T-helper 2 cell (primary cell): ENCODE measurements around the gene BCLAF3.

ENCODE experiments used
- DNase-seq, 5 experiments: peaks; one replicate each; pipeline versions ENCODE4 v3.0.0 to v3.0.0-alpha.2; 2012 to 2022
- total RNA-seq, 2 donors: gene quantifications; one replicate each; lab custom pipeline; 2026; lab: John Stamatoyannopoulos, UW

Gene BCLAF3
- 11.5 to 19.7 reads per million in 2 donors for total RNA-seq

DNA sequence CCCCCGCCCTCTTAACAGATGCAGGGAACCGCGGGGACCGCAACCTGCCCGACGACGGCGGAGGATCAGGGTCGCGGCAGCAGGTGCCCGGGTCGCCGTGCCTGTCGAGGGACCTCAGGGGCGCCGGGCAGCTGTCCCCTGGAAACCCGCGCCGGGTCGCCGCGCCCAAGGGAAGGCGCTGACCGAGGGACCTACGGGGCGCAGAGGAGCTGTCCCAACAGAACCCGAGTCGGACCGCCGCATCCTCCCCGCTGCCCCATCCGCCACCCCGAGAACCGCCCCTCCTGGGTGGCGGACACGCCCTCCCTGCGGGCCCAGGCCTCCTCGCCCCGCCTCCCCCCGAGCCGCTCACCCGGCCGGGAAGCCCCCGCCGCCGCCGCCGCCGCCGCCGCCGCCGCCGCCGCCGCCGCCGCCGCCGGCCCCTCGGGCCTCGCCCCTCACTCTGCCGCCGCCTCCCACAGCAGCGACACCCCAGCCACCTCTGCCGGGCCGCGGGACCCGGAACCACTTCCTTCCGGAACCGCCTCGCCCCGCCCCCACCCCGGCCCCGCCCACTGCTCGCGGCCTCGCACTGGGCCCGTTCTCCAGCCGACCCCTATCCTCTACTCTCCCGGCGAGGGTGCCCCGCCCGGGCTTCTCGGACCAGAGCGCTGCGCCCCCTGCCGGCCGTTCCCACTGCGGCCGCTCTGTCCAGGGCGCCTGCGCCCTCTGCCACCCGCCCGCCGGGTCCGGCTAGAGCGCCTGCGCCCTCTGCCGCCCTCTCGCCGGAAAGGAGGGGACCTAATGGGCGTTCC lies at the start of gene BCLAF3:
Gene BCLAF3 (minus strand): TSS at position 506 of the 794 bp plus-strand sequence. CDS start 20,797 bp downstream, outside the sequence.
- DNase-seq, result peak; percentile 64 to 88 (median 78)

DNA sequence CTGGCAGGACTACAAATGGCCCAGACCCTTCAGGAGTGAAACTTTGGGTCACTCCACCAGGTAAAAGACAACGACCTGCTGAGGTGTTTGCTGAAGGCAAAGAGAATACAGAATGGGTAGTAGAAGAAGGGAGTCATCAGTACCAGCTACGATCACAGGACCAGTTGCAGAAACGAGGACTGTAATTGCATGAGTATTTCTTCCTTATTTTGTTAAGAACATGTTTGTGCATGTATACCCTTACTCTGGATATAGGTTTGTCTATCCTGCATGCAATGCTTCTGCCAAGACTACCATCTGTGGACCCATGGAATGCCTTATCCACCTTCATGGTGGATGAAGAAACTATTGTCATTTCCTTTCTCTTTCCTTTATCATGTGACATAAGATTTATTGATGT lies 48.1 kb upstream of the BCLAF3 start:
- DNase-seq, result no peak

DNA sequence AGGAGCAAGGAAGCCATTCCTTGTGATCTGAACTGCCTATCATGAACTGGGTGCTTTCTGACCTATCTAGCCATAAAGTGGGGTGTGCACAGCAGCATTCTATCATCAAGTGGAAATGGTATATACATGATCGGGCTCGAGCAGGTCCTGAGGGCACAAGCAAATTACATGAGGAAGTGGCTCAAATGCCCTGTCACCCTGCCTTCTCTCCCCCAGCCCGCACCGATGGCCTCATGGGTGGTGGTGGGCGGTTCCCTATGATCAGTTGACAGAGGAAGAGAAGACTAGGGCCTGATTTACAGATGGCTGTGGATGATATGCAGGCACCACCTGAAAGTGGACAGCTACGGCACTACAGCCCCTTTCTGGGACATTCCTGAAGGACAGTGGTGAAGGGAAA lies 46.3 kb upstream of the BCLAF3 start:
- no peak for DNase-seq

DNA sequence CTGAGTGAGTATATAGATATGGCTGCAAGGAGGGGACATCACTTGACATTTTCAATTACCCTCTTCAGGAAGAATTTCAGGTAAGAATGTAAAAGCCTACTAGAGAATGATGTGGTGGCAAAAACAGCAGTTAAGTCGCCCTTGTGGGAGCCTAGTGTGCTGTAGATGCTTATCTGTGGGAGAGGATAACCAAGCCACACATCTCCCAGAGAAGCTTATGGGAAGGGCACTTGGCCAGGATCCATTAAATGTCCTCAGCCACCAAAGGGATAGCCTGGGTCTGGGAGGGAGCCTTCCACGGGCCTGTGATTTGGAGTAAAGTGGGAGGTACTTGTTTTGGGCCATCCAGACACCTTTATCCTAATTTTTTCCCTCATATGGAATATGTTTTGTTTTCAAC lies 41.3 kb upstream of the BCLAF3 start:
- DNase-seq, result no peak

DNA sequence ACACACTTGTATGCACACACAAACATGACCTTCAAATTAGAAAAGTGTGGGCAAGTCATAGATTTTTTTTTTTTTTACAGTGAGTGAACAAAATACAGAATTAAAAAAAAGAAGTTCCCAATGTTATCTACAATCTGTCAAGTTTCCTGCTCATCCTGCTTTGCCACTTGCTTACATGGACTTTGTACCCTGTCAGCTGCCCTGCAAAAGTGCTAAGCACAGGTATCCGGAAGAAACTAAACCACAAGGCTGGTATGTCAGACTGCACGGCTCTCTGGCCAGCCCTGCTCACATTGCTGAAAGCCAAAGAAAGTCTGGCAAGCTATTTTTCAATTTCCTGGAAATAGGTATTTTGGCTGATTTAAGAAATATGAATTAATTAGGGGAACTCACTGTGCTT lies 38.9 kb upstream of the BCLAF3 start:
- peak in 1 of 5 experiments; percentile 7 for DNase-seq

DNA sequence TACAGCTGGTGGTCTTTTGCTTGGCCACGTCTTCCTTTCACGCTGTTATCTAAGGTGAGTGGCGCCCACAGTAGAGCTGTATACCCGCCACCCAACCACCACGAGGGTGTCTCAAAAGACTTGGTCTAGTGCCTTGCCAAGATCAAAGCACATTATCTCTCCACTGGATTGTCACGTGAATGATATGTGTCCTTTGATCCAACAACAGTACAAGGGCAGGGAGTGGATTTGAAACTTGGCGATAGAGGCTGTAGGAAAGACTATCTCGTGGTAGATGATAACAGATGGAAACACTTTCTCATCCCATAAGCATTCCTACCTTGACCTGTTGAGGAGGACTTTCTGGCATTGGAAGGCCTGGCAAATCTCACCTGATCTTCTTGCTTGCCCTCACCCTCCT lies 37.7 kb upstream of the BCLAF3 start:
- DNase-seq, result no peak

DNA sequence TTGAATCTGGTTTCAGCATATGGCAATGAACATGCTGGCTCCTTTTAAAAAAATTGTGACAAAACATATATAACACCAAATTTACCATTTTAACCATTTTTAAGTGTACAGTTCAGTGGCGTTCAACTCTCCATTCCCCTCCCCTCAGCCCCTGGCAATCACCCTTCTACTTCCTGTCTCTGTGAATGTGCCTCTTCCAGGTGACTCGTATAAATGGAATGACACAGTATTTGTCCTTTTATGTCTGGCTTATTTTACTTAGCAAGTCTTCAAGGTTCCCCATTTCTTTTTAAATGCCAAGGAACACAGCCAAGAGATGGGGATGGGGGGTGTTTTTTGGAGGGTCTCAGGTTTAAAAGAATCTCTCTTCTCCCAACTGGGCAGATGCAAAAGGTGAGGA lies 35.4 kb upstream of the BCLAF3 start:
- DNase-seq, result no peak

DNA sequence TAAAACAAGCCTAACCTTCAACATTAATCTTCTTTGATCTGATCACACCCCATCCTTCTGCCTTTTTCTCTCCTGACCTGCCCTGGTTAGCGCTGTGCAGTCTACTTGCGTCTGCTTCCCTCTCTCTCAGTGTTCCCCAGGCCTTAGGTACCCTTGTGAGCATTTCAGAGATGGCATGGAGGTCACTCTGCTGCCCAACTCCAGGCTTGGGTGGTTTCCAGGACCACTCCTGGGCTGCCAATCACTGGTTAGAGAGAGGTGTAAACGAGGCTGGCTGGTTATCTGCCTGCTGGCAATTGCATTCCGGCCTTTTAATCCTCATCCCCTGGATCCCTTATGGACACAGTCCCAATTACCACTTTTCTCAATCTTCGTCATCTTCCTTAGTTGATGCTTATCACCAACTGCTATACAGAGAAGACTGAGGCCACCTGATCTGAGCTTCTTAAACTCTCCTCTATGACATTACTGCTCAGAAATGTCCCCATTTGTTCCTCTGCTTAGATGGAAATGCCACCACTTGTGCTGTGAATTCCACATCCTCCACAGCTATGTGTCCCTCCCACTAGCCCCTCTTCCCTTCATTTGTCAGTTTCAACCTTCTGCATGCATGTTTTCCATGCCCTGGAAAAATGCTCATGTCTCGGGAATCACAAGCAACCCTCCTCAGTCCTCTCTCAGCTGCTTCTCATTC lies 29.0 kb upstream of the BCLAF3 start:
- no peak for DNase-seq

DNA sequence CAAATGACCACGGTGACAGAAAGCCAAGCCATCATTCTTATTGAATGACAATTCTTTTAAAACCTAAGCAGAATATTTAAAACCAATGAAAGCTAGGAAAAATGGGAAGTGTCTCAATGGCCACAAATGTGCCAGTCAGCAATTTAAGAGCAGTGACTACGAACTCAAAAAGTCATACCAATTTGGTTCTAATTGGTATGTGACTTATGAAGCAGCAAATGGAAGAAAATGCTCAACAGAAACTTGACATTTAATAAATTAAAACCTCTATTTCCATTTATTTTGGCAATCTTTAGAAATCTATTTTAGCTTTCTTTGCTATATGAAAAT lies 25.7 kb upstream of the BCLAF3 start:
- DNase-seq, result no peak

DNA sequence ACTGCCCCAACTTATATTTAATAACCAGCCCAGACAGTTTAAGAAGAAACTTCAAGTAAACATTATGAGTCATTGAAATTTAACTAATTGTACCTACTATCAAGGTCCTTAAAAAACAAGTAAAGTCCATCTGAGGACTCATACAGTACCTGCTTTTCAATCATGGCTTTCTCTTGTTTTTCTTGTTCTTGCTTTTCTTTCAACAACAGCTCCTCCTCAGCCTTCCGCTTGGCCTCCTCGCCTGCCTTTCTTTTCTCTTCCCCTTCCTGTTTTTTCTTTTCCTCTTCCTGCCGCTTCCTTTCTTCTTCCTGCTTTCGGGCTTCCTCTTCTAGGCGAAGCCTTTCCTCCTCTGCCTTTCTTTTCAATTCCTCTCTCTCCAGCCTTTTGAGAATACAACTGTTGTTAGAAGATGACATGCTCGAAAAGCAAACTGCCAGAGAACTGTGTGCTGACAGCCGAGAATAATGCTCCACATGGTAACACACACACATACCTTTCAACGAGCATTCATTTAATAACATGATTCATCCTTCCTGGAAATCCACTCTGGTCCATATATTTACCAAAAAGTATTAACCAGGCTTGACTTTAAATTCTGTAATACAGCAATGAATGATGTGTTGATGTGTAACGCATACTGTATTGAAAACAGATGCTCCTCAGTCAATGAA lies 25.2 kb upstream of the BCLAF3 start:
- no peak for DNase-seq

DNA sequence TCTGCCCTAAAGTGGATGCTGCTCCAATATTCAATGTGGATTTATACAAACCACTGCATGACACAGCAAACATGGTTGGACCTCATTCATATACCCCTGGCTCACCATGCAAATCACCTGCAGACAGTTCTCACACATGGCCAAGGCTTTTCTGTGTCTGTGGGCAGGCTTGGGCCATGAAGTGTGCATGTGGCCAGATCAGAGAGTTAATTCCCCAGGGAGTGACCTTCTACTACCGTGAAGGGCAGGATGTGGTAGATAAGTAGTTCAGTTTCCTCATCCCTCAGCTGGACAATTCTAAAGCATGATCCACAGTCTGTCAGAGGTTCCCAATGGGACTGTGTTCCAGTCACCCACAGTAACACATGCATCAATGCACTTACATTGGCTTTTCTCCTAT lies 24.6 kb upstream of the BCLAF3 start:
- no peak for DNase-seq

DNA sequence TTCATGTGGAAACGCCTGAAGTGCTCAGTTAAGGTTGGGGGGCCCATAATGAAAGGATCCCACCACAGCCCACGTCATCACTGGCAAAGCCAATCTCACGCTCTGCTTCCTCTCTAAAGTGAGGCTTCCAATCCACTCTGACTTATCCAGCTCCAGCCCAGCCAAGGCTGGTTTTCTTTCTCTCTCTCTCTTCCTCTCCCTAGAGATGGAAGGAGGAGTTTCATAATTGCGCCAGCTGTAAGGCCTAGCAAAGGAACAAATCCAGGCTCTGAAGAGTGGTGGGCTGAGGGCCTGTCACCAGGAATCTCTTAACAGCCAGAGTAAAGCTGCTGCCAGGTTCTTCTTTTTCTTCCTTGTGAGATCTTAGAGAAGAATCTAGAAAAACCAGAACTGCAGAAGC lies 20.7 kb upstream of the BCLAF3 start:
- no peak for DNase-seq

DNA sequence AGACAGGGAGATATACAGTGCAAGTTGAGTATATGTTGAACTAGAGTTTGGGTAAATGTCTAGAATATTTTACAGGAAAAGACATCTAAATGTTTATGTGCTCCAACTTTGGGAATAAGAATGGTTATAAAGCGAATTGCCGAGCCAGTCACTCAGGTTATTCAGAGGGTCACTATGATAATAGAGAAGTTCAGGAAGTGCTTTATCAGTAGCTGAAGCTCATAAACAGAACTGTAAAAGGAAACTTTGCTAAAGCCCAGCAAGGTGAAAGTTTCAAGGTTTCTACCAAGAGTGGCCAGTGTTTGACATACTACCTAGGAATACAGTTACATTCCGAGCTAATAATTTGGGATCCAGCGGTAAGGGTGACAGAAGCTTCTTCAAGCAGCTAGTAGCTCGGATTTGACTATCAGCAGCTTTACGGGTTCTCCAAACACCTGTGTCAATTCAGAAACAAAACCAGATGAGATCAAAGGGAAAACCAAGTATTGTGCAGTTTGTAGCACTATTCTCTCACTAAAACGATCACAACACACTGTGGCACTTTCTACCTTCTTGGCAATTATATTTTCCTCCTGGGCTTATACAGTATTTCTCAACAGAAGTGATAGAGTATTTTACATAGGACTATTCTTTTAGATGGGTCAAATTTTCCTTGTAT lies 17.2 kb upstream of the BCLAF3 start:
- DNase-seq, result no peak

DNA sequence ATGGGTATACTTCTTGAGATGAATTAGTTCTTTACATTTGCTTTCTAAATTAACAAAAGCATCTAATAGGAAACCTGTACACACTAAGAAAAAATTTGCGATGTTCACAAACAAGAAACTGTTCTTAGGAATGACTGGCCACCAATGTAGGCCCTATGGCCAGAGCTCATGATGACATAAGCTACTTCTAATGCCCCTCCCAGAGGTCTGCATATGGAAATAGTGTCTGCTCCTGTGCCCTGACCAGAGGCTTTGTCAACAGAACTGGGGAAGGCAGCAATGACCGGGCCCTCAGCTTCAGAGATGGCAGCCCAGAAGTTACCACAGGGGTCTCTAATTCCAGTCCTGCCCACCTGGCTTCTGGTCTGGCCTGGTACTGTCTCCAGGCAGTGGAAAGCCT lies 15.0 kb upstream of the BCLAF3 start:
- no peak for DNase-seq

DNA sequence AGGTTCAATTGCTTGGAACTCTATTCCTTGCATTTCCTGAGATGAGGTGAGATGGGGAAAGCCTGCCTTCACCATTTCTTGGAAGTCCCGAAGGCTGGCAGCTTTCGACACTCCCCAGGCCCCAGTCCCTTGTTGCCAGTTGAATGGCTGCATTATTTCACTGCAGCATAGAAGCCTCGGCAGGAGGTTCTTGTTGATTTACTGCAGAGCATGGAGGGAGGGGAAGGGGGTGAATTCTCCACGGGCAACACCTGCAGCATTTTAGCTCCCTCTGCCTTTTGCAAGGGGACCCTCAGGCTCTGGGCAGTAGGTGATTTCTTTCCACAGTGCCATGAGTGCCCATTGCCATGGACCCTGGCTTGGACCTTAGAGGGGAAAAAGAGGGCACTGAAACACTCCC lies 10.7 kb upstream of the BCLAF3 start:
- no peak for DNase-seq

DNA sequence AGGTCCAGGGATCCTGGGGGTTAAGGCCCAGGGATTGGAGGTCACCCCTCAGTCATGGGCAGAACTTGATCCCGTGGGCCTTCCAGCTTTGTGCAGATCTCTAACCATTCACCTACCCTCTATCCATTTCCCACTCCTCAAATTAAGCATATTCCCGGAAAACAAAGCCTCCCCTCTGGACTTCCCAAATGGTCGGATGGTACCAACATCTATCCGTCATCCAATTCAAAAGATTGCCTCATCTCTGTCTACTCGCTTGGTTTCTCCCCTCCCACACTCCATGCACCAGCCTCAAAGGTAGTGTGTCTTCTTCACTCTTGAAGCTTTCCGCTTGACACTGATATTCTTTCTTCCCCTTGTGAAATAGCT lies 473 bp upstream of the BCLAF3 start:
- DNase-seq, result no peak

DNA sequence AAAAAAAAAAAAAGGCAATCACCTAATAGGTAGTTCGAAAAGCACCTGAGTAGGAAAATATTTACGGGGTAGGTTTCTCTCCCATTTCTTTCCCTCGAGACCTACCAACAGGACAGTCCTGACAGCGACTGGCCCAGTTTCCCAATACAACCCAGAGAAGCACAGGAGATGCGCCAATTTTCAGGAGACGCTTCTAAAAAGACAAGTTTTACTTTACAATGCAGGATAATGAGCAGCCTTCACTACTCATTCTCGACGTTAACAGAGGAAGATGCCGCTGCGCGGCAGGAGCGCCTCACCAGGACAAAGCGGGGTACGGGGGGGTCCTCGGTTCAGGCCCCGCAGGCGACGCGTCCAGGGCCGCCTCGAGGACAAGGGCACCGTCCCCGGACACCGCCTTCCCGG lies 708 bp downstream of the BCLAF3 start:
- DNase-seq, result peak in 3 of 5 experiments; percentile 0 to 41 (median 8)

DNA sequence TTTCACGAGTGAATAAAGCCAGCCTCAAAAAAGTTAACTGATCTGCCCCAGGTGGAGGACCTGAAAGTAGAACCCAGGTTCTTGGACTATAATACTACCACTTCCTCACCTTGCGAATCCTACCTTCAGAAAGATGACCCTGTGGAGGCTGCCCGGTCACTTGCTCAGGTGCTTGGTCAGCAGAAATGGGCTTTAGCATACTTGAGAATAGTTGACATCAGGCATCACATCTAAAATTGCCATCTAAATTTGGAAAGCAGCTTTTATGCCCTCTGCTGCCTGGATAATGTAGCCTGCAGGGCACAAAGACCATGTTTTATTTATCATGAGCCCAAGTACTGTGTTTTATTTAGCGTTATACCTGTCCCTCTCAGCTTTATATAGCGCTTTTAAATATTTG lies 3.0 kb downstream of the BCLAF3 start:
- DNase-seq, result no peak

DNA sequence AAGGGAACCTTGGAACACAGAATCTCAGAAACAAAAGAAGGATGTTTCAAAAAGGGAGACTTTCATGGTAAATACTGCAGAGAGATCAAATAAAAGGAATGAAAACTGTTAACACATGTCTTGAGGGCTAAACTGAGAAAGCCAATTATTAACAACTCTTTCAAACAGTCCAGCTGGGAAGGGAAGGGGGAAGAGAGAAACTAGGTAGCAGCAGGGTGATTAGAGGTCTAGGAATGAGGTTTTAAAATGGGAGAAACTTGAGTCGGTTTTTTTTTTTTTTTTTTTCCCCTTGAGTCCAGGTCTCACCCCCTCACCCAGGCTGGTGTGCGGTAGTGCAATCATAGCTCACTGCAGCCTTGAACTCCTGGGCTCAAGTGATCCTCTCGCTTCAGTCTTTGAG lies 4.3 kb downstream of the BCLAF3 start:
- DNase-seq, result no peak

DNA sequence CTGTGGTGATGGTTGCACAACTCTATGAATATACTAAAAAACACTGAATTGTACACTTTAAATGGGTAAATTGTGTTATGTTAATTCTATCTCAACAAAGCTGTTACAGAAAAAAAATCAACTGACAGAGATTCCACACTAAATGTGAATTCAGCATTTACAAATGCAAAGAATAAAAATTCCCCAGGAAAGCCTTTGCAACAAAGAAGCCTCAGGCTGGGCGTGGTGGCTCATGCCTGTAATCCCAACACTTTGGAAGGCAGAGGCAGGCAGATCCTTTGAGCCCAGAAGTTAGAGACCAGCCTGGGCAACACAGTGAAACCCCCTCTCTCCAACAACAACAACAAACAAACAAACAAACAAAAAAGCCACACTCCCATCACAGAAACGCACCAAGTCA lies 8.9 kb downstream of the BCLAF3 start:
- no peak for DNase-seq

DNA sequence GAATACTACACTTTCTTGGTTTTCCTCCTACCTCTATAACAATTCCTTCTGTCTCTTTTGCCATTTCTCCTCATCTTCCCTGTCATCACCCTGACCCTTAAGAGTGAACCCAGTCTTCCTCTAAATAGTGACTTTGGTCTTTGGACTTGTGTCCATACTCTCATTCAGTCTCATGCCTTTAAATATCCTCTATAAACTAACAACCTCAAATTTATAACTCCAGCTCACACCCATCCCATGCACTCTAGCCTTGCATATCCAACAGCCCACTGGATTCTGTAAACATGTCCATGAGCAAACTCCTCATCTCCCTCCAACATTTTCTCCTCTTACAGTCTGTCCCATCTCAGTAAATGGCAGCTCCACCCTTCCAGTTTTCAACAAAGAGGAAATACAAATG lies 15.0 kb downstream of the BCLAF3 start:
- no peak for DNase-seq

DNA sequence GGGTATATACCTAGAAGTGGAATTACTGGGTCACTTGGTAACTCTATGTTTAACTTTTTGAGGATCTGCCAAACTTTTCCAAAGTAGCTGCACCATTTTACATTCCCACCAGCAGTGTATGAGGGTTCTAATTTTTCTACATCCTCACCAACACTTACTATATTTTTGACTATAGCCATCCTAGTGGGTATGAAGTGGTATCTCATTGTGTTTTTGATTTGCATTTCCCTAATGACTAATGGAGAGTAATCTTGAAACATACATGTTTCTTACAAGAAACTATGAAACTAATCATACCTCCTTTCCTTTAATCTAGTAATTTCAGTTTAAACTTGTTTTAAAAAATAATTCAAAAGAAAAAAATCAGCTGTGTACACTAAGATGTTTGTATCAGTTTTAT lies 17.9 kb downstream of the BCLAF3 start:
- DNase-seq, result no peak

DNA sequence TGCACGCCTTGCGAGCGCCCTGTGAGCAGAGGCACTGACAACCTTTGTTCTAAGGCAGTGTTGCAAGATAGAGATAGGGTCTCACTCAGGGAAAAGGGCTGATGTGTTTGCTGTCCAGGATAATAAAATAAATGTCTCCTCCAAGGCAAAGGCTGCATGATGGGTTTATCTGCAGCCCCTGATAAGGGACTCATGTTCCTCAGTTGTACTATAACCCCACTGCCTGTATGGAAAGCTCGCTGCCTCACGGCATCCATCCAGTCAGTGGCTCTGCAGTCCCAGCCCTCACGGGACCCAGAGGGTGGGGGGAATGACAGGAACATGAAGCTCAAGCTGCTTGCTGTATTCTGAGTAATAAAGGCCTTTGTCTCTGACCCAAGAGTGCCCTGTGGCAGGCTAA lies 22.6 kb downstream of the BCLAF3 start:
- no peak for DNase-seq

DNA sequence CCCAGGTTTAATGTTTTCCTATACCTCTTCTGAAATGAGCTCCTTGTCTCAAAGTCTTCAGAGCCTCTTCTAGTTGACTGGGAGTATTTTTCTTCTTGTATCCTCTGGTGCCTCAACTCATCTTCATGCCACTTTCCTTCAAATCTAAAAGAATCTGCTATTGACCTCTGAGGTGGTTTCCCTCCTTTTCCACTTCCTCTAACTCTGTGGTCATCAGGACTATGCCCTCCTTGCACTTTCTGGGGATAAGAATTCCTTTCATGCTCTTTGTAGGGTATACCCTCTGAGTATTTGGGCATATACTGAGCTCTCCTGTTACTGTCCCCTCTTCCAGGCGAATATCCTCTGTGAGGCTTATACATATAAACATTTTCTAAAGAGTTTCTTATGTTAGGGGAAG lies 24.8 kb downstream of the BCLAF3 start:
- no peak for DNase-seq
